GM21447 (cell line): ENCODE data around the gene LYPD6B.

Source experiments
- ATAC-seq: cut with Tn5 transposase; IDR thresholded peaks from one replicate; pipeline ENCODE4 v1.9.1; 2021; ENCODE audit not compliant: unreplicated experiment

Gene LYPD6B

GRCh38 chr2:149009576-149010461 lies 28.7 kb upstream of the LYPD6B start:
- no peak for ATAC-seq

DNA sequence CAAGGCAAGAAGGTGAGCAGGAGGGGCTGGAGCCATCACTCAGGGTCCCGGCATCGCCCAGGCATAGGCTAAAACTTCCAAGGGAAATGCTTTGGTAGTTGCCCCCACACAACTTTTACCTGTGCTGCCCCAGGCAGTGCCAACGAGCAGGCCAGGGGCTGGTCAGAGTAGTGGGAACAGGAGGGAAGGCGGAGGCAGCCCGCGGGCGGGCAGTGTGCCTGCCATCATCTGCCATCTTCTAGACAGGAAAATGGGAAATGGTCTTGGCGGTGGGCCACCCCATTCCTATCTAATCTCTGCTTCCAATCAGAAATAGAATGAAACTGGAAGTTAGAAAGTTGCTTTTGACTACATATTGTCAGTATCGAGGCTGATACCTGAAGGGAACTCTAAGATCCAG lies 26.0 kb upstream of the LYPD6B start:
- ATAC-seq: no peak

GRCh38 chr2:149015501-149015900 lies 23.0 kb upstream of the LYPD6B start:
- ATAC-seq: no peak

DNA sequence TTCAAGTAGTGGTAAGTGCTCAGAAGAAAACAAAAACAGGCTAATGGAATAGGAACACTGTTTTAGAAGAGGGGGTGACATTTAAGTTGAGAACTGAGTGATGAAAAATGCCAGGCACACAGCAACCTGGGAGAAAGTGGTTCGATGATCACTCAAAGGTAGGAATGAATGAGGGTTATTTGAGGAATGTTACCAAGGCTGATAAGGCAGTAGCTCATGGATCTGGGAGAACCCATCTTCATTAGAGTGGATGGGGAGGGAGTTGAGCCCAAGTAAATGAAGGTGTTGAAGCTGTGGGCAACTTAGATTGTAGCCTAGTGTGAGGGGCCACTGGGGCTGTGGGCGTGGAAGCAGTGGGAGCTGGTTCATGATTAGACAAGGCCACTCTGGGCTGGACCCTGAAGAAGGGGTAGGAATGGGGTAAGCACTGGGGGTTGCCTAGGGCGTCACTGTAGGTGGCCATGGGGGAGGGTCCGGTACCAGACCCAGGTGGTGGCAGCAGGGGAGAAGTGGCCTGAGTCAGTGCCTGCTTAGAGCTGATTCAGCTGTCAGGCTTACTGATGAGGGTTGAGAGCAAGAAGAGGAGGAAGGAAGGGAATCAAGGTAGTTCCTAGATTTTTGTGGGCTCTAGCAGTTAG lies 22.5 kb upstream of the LYPD6B start:
- ATAC-seq: no peak

- ATAC-seq: peak; percentile 23
Measured at GRCh38 chr2:149017116-149017985, 21.1 kb upstream of the LYPD6B start.

DNA sequence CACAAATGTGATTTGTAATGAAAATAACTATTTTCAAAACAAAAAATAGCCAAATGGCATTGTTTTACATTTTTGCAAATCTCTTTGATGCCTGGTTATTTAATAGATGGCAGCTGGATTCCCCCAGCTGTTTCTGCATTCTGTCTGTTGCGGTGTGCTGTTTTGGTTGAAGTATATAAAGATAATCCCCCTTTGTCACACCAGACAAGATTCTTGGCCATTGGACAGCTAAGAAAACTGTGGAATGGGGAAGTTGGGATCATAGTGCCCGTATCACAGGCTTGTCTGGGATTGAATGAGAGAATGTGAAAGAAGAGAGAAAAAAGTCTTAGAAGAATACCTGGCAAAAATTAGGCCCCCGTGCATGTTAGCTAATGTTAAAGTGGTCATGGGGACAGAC lies 19.5 kb upstream of the LYPD6B start:
- ATAC-seq: no peak

- ATAC-seq: no peak
Measured at GRCh38 chr2:149019768-149020167, 18.7 kb upstream of the LYPD6B start.

DNA sequence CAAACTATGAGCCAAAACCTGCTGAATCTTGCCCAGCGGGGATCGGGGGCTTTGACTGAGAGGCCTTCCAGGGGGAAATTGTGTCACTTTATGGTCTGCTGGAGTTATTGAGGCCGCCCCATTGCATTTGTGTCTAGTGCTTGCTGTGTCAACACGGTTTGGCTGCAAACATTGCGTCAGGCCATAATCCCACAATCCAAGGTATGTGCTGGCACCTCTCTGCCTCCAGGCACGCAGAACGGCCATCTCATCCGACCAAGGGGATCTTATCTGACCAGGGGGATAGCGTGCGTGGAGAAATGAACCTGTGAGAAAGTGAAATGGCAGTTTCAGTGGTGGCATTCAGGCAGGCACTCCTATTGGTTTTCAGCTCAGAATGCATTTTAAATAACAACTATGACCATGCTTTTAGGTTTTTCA lies 18.1 kb upstream of the LYPD6B start:
- ATAC-seq: peak; percentile 31

GRCh38 chr2:149021271-149021719 lies 17.2 kb upstream of the LYPD6B start:
- peak; percentile 75 for ATAC-seq

DNA sequence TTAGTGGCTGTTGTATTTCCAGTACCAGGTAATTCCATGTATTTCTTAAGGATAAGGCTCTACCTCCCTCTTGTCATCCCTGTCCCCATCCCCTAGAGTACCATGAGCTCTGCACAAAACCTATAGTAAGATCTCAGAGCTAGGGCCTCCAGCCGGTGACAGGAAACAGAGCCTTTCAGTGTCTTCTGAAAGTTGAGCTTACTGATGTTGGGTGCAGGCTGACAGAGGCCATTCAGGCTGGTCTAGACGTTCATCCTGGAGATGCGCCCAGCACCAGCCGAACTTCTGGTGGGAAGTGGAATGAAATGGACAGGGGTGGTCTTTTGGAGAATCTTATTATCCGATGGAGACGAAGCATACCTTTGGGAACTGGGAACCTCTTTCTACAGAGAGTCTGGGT lies 16.7 kb upstream of the LYPD6B start:
- peak; percentile 71 for ATAC-seq

DNA sequence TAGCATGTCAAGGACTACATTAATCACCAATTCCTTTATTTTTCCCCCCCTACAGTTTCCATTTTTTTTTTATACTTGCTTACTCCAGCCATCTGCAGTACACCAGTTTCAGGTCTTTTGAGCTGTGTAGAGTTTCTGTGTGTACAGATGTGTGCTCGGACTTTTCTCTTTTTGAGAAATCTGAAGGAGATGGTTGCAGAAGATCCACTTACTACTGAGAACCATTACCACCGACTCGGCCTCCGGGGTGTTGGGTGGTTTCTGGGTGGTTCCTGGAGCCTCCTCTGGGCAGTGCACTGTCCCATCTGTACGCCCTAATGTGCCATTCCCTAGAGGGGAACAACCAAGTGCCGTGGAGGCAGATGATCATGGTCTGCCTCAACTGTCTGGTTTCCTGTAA lies 15.4 kb upstream of the LYPD6B start:
- ATAC-seq: no peak

DNA sequence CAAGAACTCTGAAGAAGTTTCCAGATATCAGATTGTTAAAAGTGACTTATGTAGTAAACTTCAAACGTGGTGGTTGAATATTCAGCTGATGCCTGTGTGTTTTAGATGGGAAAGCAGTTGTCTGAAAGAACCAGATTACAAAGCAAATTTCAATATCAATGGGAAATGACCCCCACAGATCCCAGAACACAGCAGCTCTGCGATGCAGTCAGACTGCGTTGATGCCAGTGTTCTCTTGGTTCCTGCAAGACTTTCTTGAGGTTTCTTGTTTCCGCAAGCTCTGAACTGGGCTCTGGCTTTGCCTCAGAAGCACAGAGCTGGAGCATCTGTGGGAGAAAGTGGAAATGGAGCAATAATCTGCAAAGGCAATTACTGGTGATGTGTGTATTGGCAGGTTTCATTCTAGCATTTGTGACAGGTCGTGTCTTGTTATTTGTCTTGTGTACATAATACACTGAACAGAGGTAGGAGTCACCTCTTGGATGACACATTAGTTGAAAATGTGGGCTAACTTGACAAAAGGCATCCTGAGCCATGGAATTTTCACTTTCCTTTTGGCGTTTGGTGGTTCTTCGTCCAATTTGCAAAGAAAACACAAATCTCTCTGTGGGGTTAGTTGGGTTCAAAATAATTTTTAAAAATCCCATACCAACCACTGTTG lies 10.8 kb upstream of the LYPD6B start:
- ATAC-seq: no peak

GRCh38 chr2:149028377-149028776 lies 10.1 kb upstream of the LYPD6B start:
- no peak for ATAC-seq

- ATAC-seq: no peak
Measured at GRCh38 chr2:149028891-149029290, 9.6 kb upstream of the LYPD6B start.

- ATAC-seq: no peak
Measured at GRCh38 chr2:149029307-149029965, 9.1 kb upstream of the LYPD6B start.

DNA sequence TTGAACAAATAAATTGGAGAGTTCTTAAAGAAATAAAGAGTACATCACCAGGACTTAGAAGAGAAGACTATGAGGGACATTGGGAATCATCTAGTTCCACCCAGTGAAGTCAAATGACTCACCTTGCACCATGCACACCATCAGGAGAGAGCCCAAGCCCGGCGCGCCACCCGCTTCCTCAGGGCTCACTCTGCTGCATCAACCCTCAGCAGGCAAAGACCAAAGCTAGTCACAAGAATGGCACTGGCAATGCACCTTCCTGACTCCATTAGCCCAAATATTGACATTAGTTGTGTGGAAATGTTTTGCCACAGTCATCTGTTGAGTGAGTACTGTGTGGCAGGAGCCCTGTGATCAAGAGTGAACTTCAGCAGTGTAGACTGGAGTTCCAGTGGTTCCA lies 7.1 kb upstream of the LYPD6B start:
- ATAC-seq: no peak

- no peak for ATAC-seq
Measured at GRCh38 chr2:149033716-149034115, 4.8 kb upstream of the LYPD6B start.

GRCh38 chr2:149034406-149034805 lies 4.1 kb upstream of the LYPD6B start:
- no peak for ATAC-seq

DNA sequence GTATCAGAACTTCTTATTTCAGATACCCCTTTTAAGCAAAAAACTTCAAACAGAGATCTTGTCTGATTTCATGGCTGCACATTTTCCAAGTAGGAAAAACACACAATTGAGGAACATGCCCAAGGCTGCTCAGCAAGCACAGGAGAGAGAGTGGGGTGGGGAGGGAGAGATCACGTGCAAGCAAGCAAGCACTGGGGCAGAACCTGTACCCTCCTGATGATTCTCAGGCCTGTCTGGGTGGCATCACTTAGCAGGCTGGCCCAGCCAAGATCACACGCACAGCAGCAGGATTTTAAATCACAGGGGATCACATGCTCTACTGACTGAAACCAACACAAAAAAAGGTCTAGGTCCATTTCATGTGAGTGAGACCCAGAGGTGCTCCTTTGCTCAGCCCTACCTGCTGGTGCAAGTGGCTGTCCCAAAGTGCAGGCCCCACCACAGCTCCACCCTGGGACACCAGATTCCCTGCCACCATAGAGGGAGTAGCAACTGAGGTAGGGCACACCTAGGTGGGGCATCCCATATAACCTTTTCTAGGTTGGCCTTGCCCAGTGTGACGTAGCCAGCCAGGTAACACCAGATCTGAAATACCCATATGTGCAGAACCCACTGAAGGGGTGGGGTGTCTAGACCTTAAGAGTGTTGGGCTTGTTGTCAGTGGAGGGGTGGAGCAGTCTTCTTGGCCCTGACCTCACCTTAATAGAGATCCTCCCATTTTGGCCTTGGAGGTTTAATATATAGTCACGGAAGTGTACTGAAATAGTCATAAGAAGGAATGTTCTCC lies 1.8 kb upstream of the LYPD6B start:
- ATAC-seq: no peak

GRCh38 chr2:149037851-149038250 lies 648 bp upstream of the LYPD6B start:
- no peak for ATAC-seq
